IPS DF 4.7 (cell line): Measurements from ENCODE around the gene ASS1.
"Not testable (repeated sequence)": the region's sequence is repeated elsewhere in the genome, so short reads cannot be mapped to it uniquely, and the experiment has no call there.

ENCODE experiments used
- DNase-seq: peaks from one replicate; pipeline ENCODE4 v3.0.0-alpha.2; 2013; ENCODE audit warnings: low spot score; ENCODE audit errors: extremely low read depth

ASS1 gene

GRCh38 chr9:130444565-130445221 is at the start of gene ASS1:
Gene ASS1 (plus strand): TSS chr9:130444961. CDS start chr9:130452229, 7,268 bp downstream.
- DNase-seq, result no peak

- DNase-seq, result no peak
Observed at GRCh38 chr9:130395810-130396435, 48.8 kb upstream of the ASS1 start.

GRCh38 chr9:130396581-130396980 is 48.2 kb upstream of the ASS1 start:
- DNase-seq, result no peak

- no peak for DNase-seq
Observed at GRCh38 chr9:130398487-130399240, 46.1 kb upstream of the ASS1 start.

GRCh38 chr9:130399768-130400167 is 45.0 kb upstream of the ASS1 start:
- DNase-seq, result no peak

- DNase-seq, result no peak
Observed at GRCh38 chr9:130400870-130401269, 43.9 kb upstream of the ASS1 start.

GRCh38 chr9:130401742-130402141 is 43.0 kb upstream of the ASS1 start:
- DNase-seq, result not testable (repeated sequence)

- no peak for DNase-seq
Observed at GRCh38 chr9:130402243-130402642, 42.5 kb upstream of the ASS1 start.

GRCh38 chr9:130402645-130403440 is 41.9 kb upstream of the ASS1 start:
- no peak for DNase-seq

- DNase-seq, result no peak
Observed at GRCh38 chr9:130405657-130406257, 39.0 kb upstream of the ASS1 start.

- DNase-seq, result no peak
Observed at GRCh38 chr9:130406278-130406895, 38.4 kb upstream of the ASS1 start.

- DNase-seq, result no peak
Observed at GRCh38 chr9:130407916-130408663, 36.7 kb upstream of the ASS1 start.

GRCh38 chr9:130408669-130409068 is 36.1 kb upstream of the ASS1 start:
- no peak for DNase-seq

GRCh38 chr9:130409246-130409645 is 35.5 kb upstream of the ASS1 start:
- no peak for DNase-seq

GRCh38 chr9:130410443-130410842 is 34.3 kb upstream of the ASS1 start:
- no peak for DNase-seq

GRCh38 chr9:130411566-130411915 is 33.2 kb upstream of the ASS1 start:
- no peak for DNase-seq

- no peak for DNase-seq
Observed at GRCh38 chr9:130414081-130414731, 30.6 kb upstream of the ASS1 start.

- DNase-seq, result no peak
Observed at GRCh38 chr9:130414910-130415746, 29.6 kb upstream of the ASS1 start.

GRCh38 chr9:130417602-130418001 is 27.2 kb upstream of the ASS1 start:
- no peak for DNase-seq
